NOMO-1 treated with DMSO at 0.1 percent for 48 hours (cell line): Measurements from ENCODE around the gene ERO1A.
"Not testable (repeated sequence)": the region's sequence is repeated elsewhere in the genome, so short reads cannot be mapped to it uniquely, and the experiment has no call there.

Experiments used
- DNase-seq: peaks from one replicate; lab custom pipeline; 2025; ENCODE audit not compliant: unreplicated experiment; lab: John Stamatoyannopoulos, UW

The ERO1A gene

GRCh38 chr14:52695481-52696091 lies at the start of gene ERO1A:
Gene ERO1A (minus strand): TSS chr14:52695558. CDS start chr14:52695481, 77 bp downstream.
- DNase-seq: peak; percentile 59

- peak; percentile 11 for DNase-seq
Observed at GRCh38 chr14:52741865-52742264, 46.5 kb upstream of the ERO1A start.

DNA sequence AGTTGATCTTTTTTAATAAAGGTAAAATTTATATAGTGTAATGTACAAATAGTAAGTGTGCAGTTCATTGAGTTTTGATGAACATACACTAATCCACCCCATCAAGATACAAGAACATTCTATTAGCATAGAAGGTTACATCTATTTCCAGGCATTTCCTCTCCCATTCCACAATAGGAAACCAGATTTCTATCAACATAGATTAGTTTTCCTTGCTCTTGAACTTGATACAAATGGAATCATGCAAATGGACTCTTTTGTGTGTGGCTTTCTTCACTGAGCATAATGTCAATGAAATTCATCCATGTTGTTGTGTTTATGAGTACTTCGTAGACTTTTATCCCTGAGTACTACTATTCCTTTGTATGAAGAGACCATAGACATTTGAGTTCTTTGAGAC lies 45.4 kb upstream of the ERO1A start:
- no peak for DNase-seq

- no peak for DNase-seq
Observed at GRCh38 chr14:52738409-52738808, 43.1 kb upstream of the ERO1A start.

DNA sequence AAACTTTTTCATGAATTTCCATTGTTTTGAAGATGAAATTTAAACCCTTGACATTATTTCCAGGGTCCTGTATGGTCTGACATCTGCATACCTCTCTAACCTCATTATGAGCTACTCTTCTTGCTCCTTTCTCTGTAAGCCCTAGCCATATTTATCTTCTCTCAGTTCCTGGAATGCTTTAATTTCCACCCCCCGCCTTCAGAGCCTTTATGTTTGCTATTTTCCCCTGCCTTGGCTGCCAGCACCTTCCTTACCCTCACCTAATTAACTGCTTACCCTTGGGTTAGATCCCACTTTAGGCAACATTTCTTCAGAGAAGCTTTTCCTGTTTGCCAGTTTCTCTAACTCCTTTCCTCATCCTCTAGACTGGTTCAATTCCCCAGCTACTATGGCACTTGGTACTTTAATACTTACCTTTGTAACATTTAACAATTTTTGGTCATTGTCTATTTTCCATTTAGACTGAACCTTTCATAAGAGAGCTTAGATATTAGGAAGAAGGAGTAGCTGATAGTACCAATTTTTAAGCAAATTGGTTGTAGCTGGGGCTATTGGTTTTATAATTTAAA lies 40.6 kb upstream of the ERO1A start:
- DNase-seq: no peak

GRCh38 chr14:52733824-52734223 lies 38.5 kb upstream of the ERO1A start:
- no peak for DNase-seq

- DNase-seq: peak; percentile 41
Observed at GRCh38 chr14:52730709-52731111, 35.4 kb upstream of the ERO1A start.

DNA sequence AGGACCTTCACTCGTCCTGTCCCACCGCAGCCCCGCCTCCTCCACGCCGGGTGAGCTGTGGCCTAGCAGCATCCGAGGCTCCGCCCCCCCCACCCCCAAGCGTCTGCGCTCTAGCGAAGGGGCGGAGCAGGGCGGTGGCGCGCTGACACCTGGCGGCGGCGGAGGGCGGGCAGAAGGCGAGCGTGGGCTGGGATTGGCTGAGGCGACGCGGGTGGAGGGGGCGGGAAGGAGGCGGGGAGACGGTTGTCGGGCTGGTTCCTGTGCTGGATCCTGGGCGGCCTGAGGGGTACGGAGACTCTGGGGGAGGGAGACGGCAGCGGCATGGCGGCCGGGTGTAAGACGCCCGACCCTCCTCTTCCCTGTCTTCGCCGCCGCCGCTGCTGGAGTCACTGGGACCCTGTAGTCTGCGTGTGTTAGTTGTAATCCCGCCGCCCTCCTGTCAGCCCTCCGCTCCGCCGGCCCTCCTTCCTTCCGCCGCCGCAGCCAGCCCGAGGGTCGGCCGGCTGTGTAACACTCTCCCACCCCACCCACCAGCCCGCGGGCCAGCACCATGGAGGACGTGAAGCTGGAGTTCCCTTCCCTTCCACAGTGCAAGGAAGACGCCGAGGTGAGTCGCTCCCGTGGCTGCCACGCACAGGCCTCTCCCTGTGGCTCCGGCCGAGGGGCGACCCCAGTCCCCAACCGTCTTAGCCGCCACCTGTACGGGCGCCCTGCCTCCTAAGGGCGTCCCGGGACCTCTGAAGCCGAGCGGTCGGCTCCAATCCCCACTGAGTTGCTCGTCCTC lies 34.8 kb upstream of the ERO1A start, which contains the start of gene STYX:
TSS of gene STYX (plus strand) at position 242 of the 784 bp plus-strand sequence. CDS start at position 551, 309 bp downstream.
- DNase-seq: peak; percentile 95

GRCh38 chr14:52729585-52729924 lies 34.2 kb upstream of the ERO1A start:
- no peak for DNase-seq

DNA sequence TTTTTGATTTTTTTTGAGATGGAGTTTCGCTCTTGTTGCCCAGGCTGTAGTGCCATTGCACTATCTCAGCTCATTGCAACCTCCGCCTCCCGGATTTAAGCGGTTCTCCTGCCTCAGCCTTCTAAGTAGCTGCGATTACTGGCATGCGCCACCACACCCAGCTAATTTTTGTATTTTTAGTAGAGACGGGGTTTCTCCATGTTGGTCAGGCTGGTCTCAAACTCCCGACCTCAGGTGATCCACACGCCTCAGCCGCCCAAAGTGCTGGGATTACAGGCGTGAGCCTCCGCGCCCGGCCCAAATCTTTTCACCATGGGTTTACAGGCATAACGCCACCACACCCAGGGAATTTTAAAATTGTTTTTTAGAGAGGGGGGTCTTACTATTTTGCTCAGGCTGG lies 33.7 kb upstream of the ERO1A start:
- not testable (repeated sequence) for DNase-seq

GRCh38 chr14:52727509-52727908 lies 32.2 kb upstream of the ERO1A start:
- not testable (repeated sequence) for DNase-seq

GRCh38 chr14:52724360-52724644 lies 28.9 kb upstream of the ERO1A start:
- DNase-seq: no peak

- DNase-seq: no peak
Observed at GRCh38 chr14:52723514-52724359, 28.4 kb upstream of the ERO1A start.

GRCh38 chr14:52716155-52716554 lies 20.8 kb upstream of the ERO1A start:
- no peak for DNase-seq

- DNase-seq: no peak
Observed at GRCh38 chr14:52711666-52712065, 16.3 kb upstream of the ERO1A start.

- DNase-seq: peak; percentile 86
Observed at GRCh38 chr14:52706724-52707706, 11.7 kb upstream of the ERO1A start, which contains the start of gene PSMC6. Gene PSMC6 (plus strand): TSS chr14:52707200. CDS start chr14:52707220, 20 bp downstream.

DNA sequence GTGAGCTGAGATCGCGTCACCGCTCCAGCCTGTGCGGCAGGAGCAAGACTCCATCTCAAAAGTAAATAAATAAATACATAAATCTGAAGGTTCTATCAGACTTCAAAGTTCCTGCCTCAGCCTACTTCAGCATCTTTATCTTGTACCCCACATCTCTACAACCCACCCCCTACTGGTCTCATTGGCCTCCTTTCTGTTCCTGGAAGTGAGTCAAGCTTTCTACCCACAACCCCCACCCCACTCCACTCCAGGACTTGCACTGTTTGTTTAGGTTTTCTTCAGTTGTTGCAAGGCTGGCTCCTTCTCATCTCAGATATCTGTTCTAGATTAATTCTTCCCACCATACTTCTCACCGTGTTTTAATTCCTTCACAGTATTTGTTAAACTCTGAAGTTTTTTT lies 10.9 kb upstream of the ERO1A start:
- no peak for DNase-seq

DNA sequence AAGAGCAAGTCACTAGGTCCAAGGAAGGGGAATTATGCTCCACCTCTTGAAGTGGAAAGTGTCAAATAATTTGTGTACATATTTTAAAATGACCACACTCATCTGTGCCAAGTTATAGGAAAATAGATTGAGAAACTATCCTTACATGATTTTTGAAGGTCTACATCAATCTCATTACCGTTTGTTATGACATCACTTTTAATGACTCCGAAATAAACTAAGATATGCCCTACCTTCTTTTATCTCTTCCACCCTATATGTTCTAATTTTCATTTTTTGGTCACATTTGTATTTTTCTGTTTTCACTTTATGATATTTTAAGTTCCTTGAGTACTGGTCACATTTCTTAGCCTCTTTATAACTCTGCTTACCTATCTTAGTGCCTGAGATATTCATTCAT lies 8.3 kb upstream of the ERO1A start:
- no peak for DNase-seq

GRCh38 chr14:52703225-52703624 lies 7.9 kb upstream of the ERO1A start:
- DNase-seq: peak; percentile 53

DNA sequence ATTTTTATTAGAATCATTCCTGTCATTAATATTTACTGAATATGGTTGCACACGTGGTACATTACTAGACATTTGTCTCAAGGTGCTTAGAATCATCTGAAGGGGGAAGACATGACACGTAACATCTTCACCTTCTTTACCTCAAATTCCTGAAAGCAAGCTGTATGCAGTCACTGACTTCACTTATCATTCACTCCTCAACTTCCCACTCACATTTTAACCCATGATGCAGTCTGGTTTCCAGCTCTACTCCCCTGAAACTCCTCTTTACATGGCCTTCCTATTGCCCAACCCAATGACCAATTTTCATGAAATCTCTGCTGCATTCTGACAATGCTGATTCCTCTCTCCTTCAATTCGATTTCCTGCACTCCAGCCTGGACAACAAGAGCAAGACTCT lies 5.9 kb upstream of the ERO1A start:
- no peak for DNase-seq
